Colonic mucosa (tissue), 4 donors: Measurements from ENCODE around the gene FAM216B. TPM values are rescaled to one million over a fixed set of nuclear protein-coding genes. Genes with fewer than 3 reads are reported as not detected.

ENCODE experiments used
- DNase-seq: peaks from one replicate; pipeline ENCODE4 v3.0.0-alpha.2; 2020
- H3K27ac ChIP-seq: fragments of 200-600 bp; one replicate; pipeline ENCODE4 v1.8.0; 2021
- H3K27me3 ChIP-seq: fragments of 200-600 bp; one replicate; pipeline ENCODE4 v1.8.0; 2021
- H3K36me3 ChIP-seq: fragments of 200-600 bp; one replicate; pipeline ENCODE4 v1.8.0; 2021
- H3K4me1 ChIP-seq: fragments of 200-600 bp; one replicate; pipeline ENCODE4 v1.8.0; 2021; ENCODE audit warnings: mild to moderate bottlenecking
- H3K4me3 ChIP-seq: fragments of 200-600 bp; one replicate; pipeline ENCODE4 v1.8.0; 2021
- H3K9ac ChIP-seq, 2 donors: one replicate each; pipeline ENCODE4 v1.7.0; 2013; ENCODE audit warnings: control low read depth in 2 of 2, low read depth in 2 of 2, low read length in 2 of 2
- H3K9me3 ChIP-seq: fragments of 200-600 bp; one replicate; pipeline ENCODE4 v1.8.0; 2021
- intact Hi-C: fragments of 100-400 bp; cut with DNase I; formaldehyde crosslinking; loops from one replicate; pipeline ENCODE4 v1.14.1; 2022
- total RNA-seq, 2 donors: library from RNA; stranded (reverse); fragmentation: NEBNext Ultra II Directional in 1 of 2; extraction: Animal tissue kit (Norgen Biotek cat#: 25700) in 1 of 2; gene quantifications; one replicate each; pipeline ENCODE4 v1.2.1, GENCODE V29; 2021
- TF ChIP-seq, protein P1 (sequence below): fragments of 200-600 bp; IDR thresholded peaks from one replicate; pipeline ENCODE4 v1.8.0; 2022; ENCODE audit warnings: antibody characterized with exemption, mild to moderate bottlenecking
- donor health status: healthy.
- donor health status: DM: no; HTN: no; CAD: no.
- donor health status: DM: no; HTN: no; CAD: no.

The FAM216B gene
- total RNA-seq, 2 donors from 2014 or later: 0.08 TPM; not detected in 1

DNA sequence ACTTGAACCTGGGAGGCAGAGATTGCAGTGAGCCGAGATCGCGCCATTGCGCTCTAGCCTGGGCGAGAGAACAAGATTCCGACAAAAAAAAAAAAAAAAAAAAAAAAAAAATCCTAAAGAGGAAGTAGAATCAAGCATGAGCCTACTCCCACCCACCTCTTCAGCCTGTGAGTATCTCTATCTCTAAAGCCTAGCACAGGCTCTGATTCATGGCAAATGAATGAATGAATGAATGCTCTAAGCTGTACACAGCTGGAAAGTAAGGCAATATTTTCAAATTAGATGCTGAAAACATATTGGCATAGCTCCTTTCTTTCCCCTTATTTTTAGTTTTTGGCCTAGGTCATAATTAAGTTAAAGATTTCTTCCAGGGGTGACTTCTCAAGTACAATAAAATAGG is 35.7 kb upstream of the FAM216B start:
- H3K36me3 ChIP-seq: no peaks in the 10 kb centered on the region
- intact Hi-C loops: no loop called here
- TF ChIP-seq, protein P1, sequence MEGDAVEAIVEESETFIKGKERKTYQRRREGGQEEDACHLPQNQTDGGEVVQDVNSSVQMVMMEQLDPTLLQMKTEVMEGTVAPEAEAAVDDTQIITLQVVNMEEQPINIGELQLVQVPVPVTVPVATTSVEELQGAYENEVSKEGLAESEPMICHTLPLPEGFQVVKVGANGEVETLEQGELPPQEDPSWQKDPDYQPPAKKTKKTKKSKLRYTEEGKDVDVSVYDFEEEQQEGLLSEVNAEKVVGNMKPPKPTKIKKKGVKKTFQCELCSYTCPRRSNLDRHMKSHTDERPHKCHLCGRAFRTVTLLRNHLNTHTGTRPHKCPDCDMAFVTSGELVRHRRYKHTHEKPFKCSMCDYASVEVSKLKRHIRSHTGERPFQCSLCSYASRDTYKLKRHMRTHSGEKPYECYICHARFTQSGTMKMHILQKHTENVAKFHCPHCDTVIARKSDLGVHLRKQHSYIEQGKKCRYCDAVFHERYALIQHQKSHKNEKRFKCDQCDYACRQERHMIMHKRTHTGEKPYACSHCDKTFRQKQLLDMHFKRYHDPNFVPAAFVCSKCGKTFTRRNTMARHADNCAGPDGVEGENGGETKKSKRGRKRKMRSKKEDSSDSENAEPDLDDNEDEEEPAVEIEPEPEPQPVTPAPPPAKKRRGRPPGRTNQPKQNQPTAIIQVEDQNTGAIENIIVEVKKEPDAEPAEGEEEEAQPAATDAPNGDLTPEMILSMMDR: no peak
- no peaks in the 10 kb centered on the region for H3K9me3 ChIP-seq
- H3K27ac ChIP-seq: no peak overlapping the region
- H3K9ac ChIP-seq: no peak overlapping the region
- no peaks in the 10 kb centered on the region for H3K4me1 ChIP-seq
- no peaks in the 10 kb centered on the region for H3K27me3 ChIP-seq
- no peak overlapping the region for H3K4me3 ChIP-seq
- no peak for DNase-seq

DNA sequence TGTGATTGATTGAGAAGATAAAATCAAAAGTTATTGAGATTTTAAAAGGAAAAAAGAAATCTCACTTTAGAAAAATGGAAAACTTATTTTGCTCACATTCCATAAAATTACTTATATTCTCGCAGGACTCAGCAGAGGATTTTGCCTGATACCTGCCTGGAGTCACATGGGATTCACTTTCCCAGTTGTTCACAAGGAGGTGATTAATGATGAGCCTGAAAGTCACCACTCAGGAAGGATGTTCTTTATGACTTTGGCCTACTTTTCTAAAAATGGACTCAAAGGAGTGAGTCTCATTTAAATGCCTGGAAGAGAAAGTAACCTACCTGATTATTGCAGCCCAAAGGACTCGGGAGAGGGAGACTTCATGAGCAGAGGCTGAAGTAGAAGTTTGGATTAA is 34.5 kb upstream of the FAM216B start:
- DNase-seq: no peak
- TF ChIP-seq, protein P1: no peak
- H3K27me3 ChIP-seq: no peaks in the 10 kb centered on the region
- H3K4me3 ChIP-seq: no peak overlapping the region
- H3K27ac ChIP-seq: peak overlapping the region; percentile 4
- intact Hi-C loops: no loop called here
- no peaks in the 10 kb centered on the region for H3K9me3 ChIP-seq
- no peak overlapping the region for H3K9ac ChIP-seq
- H3K36me3 ChIP-seq: no peaks in the 10 kb centered on the region
- H3K4me1 ChIP-seq: no peaks in the 10 kb centered on the region

DNA sequence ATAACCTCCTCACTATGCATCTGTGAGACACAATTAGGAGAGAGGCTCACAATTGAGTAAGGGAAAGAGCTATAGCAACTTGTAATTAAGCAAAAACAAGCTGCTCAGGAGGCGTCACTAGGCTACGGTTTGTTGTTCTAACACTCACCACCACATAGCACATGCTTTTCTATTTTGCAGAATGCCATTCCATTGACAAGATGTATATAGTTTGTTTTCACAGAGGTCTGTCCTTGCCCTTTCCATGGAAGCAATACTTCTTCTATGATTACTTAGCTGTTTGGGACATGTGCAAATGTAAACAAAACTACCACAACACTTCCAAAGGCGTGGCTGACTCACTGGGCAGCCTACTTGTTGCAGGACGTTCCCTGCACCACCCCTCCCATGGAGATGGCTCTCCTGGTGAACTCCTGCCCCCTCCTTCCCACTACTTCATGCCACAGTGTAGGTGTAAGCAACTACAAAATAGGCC is 33.9 kb upstream of the FAM216B start:
- no peaks in the 10 kb centered on the region for H3K9me3 ChIP-seq
- no peak overlapping the region for H3K27ac ChIP-seq
- no peak for DNase-seq
- H3K4me1 ChIP-seq: no peaks in the 10 kb centered on the region
- no peak overlapping the region for H3K9ac ChIP-seq
- H3K36me3 ChIP-seq: no peaks in the 10 kb centered on the region
- intact Hi-C loops: no loop called here
- TF ChIP-seq, protein P1: no peak
- no peak overlapping the region for H3K4me3 ChIP-seq
- no peaks in the 10 kb centered on the region for H3K27me3 ChIP-seq

GRCh38 chr13:42750794-42751193 is 30.6 kb upstream of the FAM216B start:
- intact Hi-C loops: no loop called here
- TF ChIP-seq, protein P1: no peak
- Histone ChIP-seq H3K9ac (no peak overlapping the region), H3K4me3 (no peak overlapping the region), H3K27ac (no peak overlapping the region), H3K4me1 (no peaks in the 10 kb centered on the region), H3K27me3 (no peaks in the 10 kb centered on the region), H3K9me3 (no peaks in the 10 kb centered on the region), H3K36me3 (no peaks in the 10 kb centered on the region)
- DNase-seq: no peak

- H3K36me3 ChIP-seq: no peaks in the 10 kb centered on the region
- intact Hi-C loops: no loop called here
Observed at GRCh38 chr13:42751693-42752092, 29.7 kb upstream of the FAM216B start.

More at GRCh38 chr13:42751693-42752092, 29.7 kb upstream of the FAM216B start:
- H3K4me3 ChIP-seq: no peak overlapping the region
- TF ChIP-seq, protein P1: no peak
- H3K27ac ChIP-seq: no peak overlapping the region
- no peak for DNase-seq
- no peaks in the 10 kb centered on the region for H3K9me3 ChIP-seq
- H3K4me1 ChIP-seq: no peaks in the 10 kb centered on the region
- no peaks in the 10 kb centered on the region for H3K27me3 ChIP-seq
- no peak overlapping the region for H3K9ac ChIP-seq
